Transverse colon (tissue), 4 donors: ENCODE results near the gene FNDC3B.

Experiments
- CTCF ChIP-seq, 5 experiments: fragments of 200-600 bp in 3 of 5; fragments of 450-650 bp in 2 of 5; sonication (generic) in 3 of 5; IDR thresholded peaks; 1 replicate in 2 of 5; 2 replicates in 3 of 5; pipeline ENCODE4 v1.5.1; 2016 to 2017; ENCODE audit warnings: antibody characterized with exemption in 5 of 5, inconsistent platforms in 3 of 5, mild to moderate bottlenecking in 2 of 5, moderate library complexity in 1 of 5
- POLR2AphosphoS5 ChIP-seq, 3 donors: sonication (generic); formaldehyde crosslinking; IDR thresholded peaks; one replicate each; pipeline ENCODE4 v1.6.1; 2016; ENCODE audit warnings: antibody characterized with exemption in 3 of 3

GRCh38 chr3:172354931-172355499, 315.6 kb downstream of the FNDC3B start:
- no peak for TF ChIP-seq CTCF (IDR thresholded peaks at IDR 0.05)
- TF ChIP-seq POLR2AphosphoS5 (IDR thresholded peaks at IDR 0.05) = no peak
